COLO668 (cell line): ENCODE results near the gene CCDC6.
"Not testable (repeated sequence)": the region's sequence is repeated elsewhere in the genome, so short reads cannot be mapped to it uniquely, and the experiment has no call there.

Experiments used
- DNase-seq: peaks from one replicate; lab custom pipeline; 2025; ENCODE audit not compliant: unreplicated experiment; lab: John Stamatoyannopoulos, UW

CCDC6 gene

GRCh38 chr10:59771162-59771807, 135.1 kb downstream of the CCDC6 start:
- no peak for DNase-seq

GRCh38 chr10:59770689-59771088, 135.7 kb downstream of the CCDC6 start:
- DNase-seq: no peak

DNA sequence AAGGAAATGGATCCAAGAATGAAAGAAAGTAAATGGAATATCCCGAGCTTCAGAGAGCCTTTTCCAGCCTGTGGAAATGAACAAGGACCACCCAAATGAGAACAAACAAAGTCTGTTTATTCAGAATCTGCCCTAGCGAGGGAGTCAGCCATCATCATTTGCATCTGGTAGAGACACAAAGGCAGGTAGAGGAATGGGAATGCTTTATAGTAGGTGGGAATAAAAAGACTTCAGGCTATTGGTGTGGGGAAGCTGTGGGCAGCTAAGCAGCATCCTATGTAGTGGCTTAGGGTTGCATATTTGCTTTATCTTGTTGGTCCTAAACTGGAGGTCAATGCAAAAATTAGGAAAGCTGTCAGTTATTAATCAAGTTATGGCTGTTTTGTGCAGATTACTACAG, 143.9 kb downstream of the CCDC6 start:
- DNase-seq: no peak

DNA sequence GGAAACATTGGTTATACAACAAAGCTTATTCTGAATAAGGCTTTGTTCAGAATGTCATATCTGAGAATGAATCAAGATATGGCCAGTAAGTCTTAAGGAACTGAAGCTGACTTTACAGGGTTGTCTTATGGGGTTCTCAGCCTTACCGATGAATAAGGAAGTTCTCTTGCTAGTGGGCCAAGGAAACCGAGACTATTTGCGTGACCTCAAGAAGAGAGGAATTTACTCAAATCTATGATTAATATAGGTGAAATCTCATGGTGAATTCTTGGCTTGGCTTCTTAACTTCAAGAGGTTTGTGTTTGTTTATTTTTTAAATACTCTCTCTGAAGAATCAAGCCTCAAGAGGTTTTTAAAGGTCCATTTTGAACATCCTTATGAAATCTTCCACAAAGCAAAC, 148.4 kb downstream of the CCDC6 start:
- DNase-seq: no peak

DNA sequence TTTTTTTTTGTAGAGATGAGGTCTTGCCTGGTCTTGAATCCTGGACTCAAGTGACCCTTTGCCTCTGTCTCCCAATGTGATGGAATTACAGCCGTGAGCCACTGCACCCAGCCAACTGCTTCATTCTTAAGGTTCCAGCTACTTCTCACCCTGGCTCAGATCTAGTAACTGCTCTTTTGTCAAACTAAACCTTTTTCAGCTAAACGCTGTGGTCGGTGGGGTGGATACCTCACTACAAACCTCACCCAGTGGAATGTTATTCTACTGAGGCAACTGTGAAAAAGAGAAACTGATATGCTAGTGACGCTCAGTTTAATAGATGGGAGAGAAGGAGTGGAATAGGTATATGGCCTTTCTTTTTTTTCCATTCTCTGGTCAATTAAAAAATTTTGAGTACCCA, 151.4 kb downstream of the CCDC6 start:
- no peak for DNase-seq

DNA sequence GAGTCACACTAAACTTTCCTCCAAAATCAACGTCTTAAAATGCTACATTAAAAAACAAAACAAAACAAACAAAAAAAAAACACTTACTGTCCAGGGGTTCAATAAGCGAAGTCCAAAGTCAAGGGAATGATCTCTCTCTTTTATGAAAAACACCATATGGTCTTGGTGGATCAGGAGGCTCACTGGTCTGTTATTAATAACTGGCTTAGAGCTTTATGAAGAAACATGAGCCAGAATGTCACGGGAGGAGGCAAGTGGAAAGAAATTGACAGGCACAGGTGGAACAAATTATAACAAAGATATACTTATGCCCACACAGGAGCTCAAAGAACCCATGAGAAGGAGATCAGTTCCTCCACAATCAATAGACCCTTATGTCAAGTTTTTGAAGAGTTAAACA, 153.1 kb downstream of the CCDC6 start, which contains the start of gene MRLN:
Gene MRLN (minus strand): TSS at position 189 of the 400 bp plus-strand sequence.
- no peak for DNase-seq

DNA sequence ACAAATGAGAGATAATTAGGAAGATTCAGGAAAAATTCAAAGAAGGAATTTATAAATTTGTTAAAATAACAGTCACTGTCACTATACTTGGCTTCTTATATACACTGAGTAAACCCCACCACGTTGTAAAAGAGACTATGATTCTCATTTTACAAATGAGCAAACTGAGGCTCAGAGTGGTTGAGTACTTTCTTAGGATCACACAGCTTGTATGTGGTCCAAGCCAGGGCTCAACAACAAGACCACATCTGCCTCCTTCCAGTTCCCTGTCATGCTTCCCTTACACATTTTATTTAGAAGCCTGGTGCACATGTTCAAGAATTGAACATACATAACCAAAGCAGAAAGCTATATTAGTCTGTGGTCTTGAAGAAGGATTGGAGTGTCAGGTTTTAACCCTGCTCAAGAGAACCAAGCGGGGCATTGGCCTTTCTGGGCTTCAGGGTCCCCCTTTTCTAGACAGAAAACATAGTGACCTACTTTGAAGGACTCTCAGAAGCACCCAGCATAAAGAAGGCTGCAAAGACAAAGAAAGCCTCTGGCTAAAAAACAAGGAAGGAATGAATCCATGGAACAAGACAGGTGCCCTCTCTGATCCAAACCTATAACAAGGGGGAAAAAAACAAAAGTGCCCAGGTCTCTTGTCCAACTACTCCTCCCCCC, 153.9 kb downstream of the CCDC6 start:
- no peak for DNase-seq

DNA sequence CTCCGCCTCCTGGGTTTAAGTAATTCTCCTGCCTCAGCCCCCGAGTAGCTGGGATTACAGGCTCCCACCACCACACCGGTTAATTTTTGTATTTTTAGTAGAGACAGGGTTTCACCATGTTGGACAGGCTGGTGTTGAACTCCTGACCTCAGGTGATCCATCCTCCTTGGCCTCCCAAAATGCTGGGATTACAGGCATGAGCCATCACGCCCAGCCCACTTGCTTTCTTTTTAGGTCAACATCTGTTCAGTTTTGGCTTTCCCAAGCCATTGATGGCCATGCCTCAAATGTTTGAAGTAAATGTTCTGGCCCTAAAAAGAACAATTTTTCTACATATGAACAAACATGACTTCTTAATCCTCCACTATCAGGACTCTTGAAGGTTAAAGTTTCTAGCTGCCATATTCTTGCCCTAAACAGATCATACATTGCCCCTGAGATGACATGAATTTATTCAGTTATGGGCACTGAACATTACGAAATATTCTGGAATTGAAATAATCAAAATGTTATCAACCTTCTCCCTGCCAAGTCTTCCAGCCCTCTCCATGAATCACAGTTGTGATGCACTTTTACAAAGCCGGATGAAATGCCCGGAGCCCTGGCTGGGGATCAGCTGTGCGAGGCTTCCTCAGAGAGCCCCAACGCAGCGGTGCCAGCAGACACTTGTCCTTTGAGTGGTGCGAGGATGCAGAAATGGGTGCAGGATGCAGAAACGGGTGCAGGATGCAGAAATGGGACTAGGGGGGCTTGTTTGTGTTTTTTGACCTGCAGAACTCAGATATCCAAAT, 156.0 kb downstream of the CCDC6 start:
- no peak for DNase-seq

DNA sequence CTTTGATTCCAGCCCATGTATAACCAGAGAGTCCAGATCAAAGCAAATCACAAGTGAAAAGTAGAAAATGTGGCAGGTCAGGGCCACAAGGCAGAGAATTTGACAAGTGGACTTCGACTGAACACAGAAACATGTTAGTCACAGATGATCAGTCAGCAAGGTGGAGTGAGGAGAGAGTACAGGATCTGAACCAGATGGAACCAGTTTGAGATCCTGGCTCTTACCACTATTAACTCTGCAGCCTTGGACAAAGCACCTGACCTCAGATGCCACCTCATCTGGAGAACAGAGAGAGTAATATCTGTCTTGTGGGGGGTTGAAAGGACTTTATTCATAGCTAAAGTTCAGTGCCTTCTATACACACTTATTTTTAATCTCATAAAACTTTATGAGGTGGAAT, 157.5 kb downstream of the CCDC6 start:
- no peak for DNase-seq

- DNase-seq: no peak
Measured at GRCh38 chr10:59745163-59745650, 161.1 kb downstream of the CCDC6 start.

DNA sequence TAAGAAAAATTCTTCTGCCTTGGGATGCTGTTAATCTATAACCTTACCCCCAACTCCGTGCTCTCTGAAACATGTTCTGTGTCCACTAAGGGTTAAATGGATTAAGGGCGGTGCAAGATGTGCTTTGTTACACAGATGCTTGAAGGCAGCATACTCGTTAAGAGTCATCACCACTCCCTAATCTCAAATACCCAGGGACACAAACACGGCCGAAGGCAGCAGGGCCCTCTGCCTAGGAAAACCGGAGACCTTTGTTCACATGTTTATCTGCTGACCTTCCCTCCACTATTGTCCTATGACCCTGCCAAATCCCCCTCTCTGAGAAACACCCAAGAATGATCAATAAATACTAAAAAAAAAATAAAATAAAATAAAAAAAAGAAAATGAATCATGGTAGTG, 161.6 kb downstream of the CCDC6 start:
- not testable (repeated sequence) for DNase-seq

DNA sequence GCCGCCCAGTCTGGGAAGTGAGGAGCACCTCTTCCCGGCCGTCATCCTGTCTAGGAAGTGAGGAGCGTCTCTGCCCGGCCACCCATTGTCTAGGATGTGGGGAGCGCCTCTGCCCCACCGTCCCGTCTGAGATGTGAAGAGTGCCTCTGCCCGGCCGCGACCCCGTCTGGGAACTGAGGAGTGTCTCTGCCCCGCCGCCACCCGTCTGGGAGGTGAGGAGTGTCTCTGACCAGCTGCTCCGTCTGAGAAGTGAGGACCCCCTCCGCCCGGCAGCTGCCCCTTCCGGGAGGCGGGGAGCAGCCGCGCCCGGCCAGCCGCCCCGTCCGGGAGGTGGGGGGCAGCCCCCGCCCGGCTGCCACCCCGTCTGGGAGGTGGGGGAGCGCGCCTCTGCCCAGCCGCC, 162.2 kb downstream of the CCDC6 start:
- not testable (repeated sequence) for DNase-seq

DNA sequence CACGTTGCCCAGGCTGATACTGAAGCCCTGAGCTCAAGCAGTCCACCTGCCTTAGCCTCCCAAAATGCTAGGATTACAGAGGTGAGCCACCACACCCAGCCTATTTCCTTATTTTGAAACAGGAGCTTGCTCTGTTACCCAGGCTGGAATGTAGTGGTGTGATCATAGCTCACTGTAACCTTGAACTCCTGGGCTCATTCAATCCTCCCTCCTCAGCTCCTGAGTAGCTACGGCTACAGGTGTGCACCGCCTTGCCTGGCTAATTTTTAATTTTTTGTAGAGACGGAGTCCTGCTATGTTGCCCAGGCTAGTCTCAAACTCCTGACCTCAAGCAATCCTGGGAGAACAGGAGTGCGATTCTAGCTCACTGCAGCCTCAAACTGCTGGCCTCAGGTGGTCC, 164.8 kb downstream of the CCDC6 start:
- no peak for DNase-seq

DNA sequence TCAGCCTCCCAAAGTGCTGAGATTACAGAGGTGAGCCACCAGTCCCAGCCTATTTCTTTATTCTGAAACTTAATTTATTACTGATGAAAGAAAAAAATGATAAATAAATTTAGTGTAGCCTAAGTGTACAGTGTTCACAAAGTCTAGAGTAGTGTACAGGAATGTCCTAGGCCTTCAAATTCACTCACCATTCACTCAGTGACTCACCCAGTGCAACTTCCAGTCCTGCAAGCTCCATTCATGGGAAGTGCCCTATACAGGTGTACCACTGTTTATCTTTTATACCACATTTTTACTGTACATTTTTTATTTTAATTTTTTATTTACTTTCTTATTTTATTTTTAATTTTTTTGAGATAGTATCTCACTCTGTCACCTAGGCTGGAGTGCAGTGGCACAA, 165.3 kb downstream of the CCDC6 start:
- no peak for DNase-seq
